Measurements from ENCODE around the gene AGPAT4. TPM values are rescaled to one million over a fixed set of nuclear protein-coding genes. Genes with fewer than 3 reads are reported as not detected.
A peak's percentile ranks its signal among the peaks of the same experiment; 100 is the strongest.

Gene AGPAT4
- total and polyA plus RNA-seq, 2 experiments from 2014 or later: 10.6 to 11.8 TPM

- Histone ChIP-seq H3K27ac (peak overlapping the region; percentile 92), H3K79me2 (peaks cover 10% of the 10 kb centered on the region), H3K9me2 (replicated peaks; ENCODE audit: insufficient read depth) (no peaks in the 10 kb centered on the region), H4K20me1 (ENCODE audit: insufficient read depth, poor library complexity, severe bottlenecking) (no peaks in the 10 kb centered on the region), H3K4me2 (no peak overlapping the region), H3K4me3 (no peak overlapping the region), H2AFZ (no peak overlapping the region), H3K36me3 (replicated peaks; ENCODE audit: insufficient read depth, low read depth) (peaks cover 5% of the 10 kb centered on the region), H3K27me3 (no peaks in the 10 kb centered on the region), H3K4me1 (ENCODE audit: insufficient read depth) (no peaks in the 10 kb centered on the region), H3K9me3 (ENCODE audit: low read depth) (no peaks in the 10 kb centered on the region)
- TF ChIP-seq CTCF (IDR thresholded peaks at IDR 0.05; ENCODE audit: poor library complexity): no peak
- no peak for TF ChIP-seq EZH2phosphoT487 (IDR thresholded peaks at IDR 0.05; ENCODE audit: low read depth, severe bottlenecking, unreplicated experiment)
- TF ChIP-seq EZH2 (IDR thresholded peaks at IDR 0.05; ENCODE audit: borderline replicate concordance): no peak
- no peak for DNase-seq (ENCODE audit: low spot score)
- WGBS (ENCODE audit: low lambda C conversion rate, missing lambda C conversion rate): 99% methylated on average over 20 of the region's 20 CpGs
These were observed 57.1 kb downstream of the AGPAT4 start for GRCh38 chr6:161216616-161217205.

DNA sequence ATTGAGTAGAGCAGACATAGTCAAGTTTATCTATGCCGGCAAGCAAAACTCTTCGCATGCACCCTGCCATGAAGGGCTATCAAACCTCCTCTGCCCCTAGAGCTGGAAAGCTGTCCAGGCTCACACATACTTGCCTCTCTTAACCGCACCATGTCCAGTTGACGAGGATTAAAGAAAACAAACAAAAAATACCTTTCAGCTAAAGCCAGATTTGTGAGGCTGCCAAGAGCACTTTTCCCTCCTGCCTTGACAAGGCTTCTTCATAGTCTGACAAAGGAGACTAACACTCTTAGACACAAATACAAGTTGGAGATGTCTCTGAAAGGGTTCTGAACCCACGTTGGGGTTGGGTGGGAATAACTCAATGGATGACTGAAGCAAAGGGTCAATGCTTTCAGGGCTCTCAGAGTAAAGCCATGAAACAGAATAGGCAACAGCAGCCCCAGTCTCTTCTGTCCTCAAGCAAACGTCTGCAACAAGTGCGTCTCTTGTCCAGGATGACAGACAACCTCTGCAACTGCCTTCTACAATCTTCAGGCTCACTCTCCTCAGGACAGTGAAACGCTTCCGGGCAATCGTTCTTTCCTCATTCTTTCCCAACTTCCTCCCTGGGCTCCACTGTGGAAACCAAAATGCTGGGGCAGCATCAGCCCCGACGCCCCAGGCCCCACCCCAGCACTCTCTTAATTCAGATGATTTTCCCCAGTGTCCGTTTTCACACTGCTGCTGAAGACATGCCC lies 57.8 kb downstream of the AGPAT4 start:
- Histone ChIP-seq H2AFZ (no peak overlapping the region), H3K4me1 (ENCODE audit: insufficient read depth) (no peaks in the 10 kb centered on the region), H3K27me3 (no peaks in the 10 kb centered on the region), H3K27ac (peak overlapping the region; percentile 92), H3K4me2 (peak overlapping the region; percentile 26), H4K20me1 (ENCODE audit: insufficient read depth, poor library complexity, severe bottlenecking) (no peaks in the 10 kb centered on the region), H3K79me2 (peaks cover 10% of the 10 kb centered on the region), H3K4me3 (no peak overlapping the region), H3K9me2 (replicated peaks; ENCODE audit: insufficient read depth) (no peaks in the 10 kb centered on the region), H3K9me3 (ENCODE audit: low read depth) (no peaks in the 10 kb centered on the region), H3K36me3 (replicated peaks; ENCODE audit: insufficient read depth, low read depth) (peaks cover 5% of the 10 kb centered on the region)
- no peak for TF ChIP-seq EZH2 (IDR thresholded peaks at IDR 0.05; ENCODE audit: borderline replicate concordance)
- TF ChIP-seq CTCF (IDR thresholded peaks at IDR 0.05; ENCODE audit: poor library complexity): no peak
- TF ChIP-seq EZH2phosphoT487 (IDR thresholded peaks at IDR 0.05; ENCODE audit: low read depth, severe bottlenecking, unreplicated experiment): no peak
- 93% methylated on average over 13 of the region's 13 CpGs for WGBS (ENCODE audit: low lambda C conversion rate, missing lambda C conversion rate)
- DNase-seq (ENCODE audit: low spot score): no peak

- H3K9me2 ChIP-seq (replicated peaks; ENCODE audit: insufficient read depth): no peaks in the 10 kb centered on the region
- H3K4me2 ChIP-seq: peak overlapping the region; percentile 26
- no peak overlapping the region for H2AFZ ChIP-seq
- H3K79me2 ChIP-seq: peaks cover 10% of the 10 kb centered on the region
- 82% methylated on average over 4 of the region's 4 CpGs for WGBS (ENCODE audit: low lambda C conversion rate, missing lambda C conversion rate)
- H3K4me3 ChIP-seq: no peak overlapping the region
- peaks cover 5% of the 10 kb centered on the region for H3K36me3 ChIP-seq (replicated peaks; ENCODE audit: insufficient read depth, low read depth)
- no peaks in the 10 kb centered on the region for H4K20me1 ChIP-seq (ENCODE audit: insufficient read depth, poor library complexity, severe bottlenecking)
- peak overlapping the region; percentile 92 for H3K27ac ChIP-seq
- H3K4me1 ChIP-seq (ENCODE audit: insufficient read depth): no peaks in the 10 kb centered on the region
- no peaks in the 10 kb centered on the region for H3K27me3 ChIP-seq
- H3K9me3 ChIP-seq (ENCODE audit: low read depth): no peaks in the 10 kb centered on the region
- DNase-seq (ENCODE audit: low spot score): peak; percentile 58
- TF ChIP-seq EZH2phosphoT487 (IDR thresholded peaks at IDR 0.05; ENCODE audit: low read depth, severe bottlenecking, unreplicated experiment) (no peak), EZH2 (IDR thresholded peaks at IDR 0.05; ENCODE audit: borderline replicate concordance) (no peak), CTCF (IDR thresholded peaks at IDR 0.05; ENCODE audit: poor library complexity) (no peak)
These were observed 58.7 kb downstream of the AGPAT4 start for GRCh38 chr6:161215193-161215592.

Measured in hepatocyte (in vitro differentiated cells).